K562 (cell line): ENCODE results near the gene DNM1. TPM values are rescaled to one million over a fixed set of nuclear protein-coding genes. Genes with fewer than 3 reads are reported as not detected.

Experiments used
- ATF1 ChIP-seq, 2 experiments: fragments of 450-650 bp in 1 of 2; IDR thresholded peaks; 2 replicates each; pipeline ENCODE4 v1.6.1; 2016; ENCODE audit warnings: missing compliant biosample characterization in 1 of 2, missing genetic modification characterization in 1 of 2
- CREBBP ChIP-seq: IDR thresholded peaks from one replicate; pipeline ENCODE4 v1.6.1; 2012; ENCODE audit warnings: low read depth, mild to moderate bottlenecking, control low read depth, inconsistent platforms, low read length
- ETS2 ChIP-seq: IDR thresholded peaks from 2 replicates; pipeline ENCODE4 v1.6.1; 2016; ENCODE audit warnings: borderline replicate concordance, missing genetic modification characterization, mild to moderate bottlenecking, moderate library complexity, missing compliant biosample characterization; ENCODE audit not compliant: poor library complexity, severe bottlenecking
- FOSL1 ChIP-seq: fragments of 200-800 bp; sonication (Bioruptor generic); conservative IDR thresholded peaks from 2 replicates; pipeline ENCODE4 v1.6.1; 2016; ENCODE audit warnings: missing genetic modification characterization, missing compliant biosample characterization
- FOXA1 ChIP-seq: fragments of 450-650 bp; IDR thresholded peaks from 2 replicates; pipeline ENCODE4 v1.6.1; 2016; ENCODE audit warnings: mild to moderate bottlenecking, borderline replicate concordance
- GABPB2 ChIP-seq: fragments of 250-450 bp; sonication (Bioruptor Pico); conservative IDR thresholded peaks from 2 replicates; pipeline ENCODE4 v1.5.1; 2021; ENCODE audit warnings: mild to moderate bottlenecking
- NCOA1 ChIP-seq: fragments of 450-650 bp; IDR thresholded peaks from 2 replicates; pipeline ENCODE4 v1.6.1; 2016; ENCODE audit warnings: low read depth
- NFIX ChIP-seq: fragments of 250-450 bp; sonication (Bioruptor Pico); IDR thresholded peaks from 2 replicates; pipeline ENCODE4 v1.4.0; 2020; ENCODE audit warnings: low read depth, mild to moderate bottlenecking, moderate library complexity
- NFYB ChIP-seq: IDR thresholded peaks from 2 replicates; pipeline ENCODE4 v1.6.1; 2011; ENCODE audit warnings: mild to moderate bottlenecking, moderate library complexity; ENCODE audit not compliant: insufficient read length; ENCODE audit errors: extremely low read depth
- NR2F6 ChIP-seq: fragments of 450-650 bp; formaldehyde crosslinking; IDR thresholded peaks from 2 replicates; pipeline ENCODE4 v1.4.0; 2020; ENCODE audit warnings: mild to moderate bottlenecking
- POLR2B ChIP-seq: fragments of 450-650 bp; IDR thresholded peaks from 2 replicates; pipeline ENCODE4 v1.6.1; 2018; ENCODE audit warnings: low read depth; ENCODE audit not compliant: partially characterized antibody
- ZFP36 ChIP-seq: fragments of 150-350 bp; IDR thresholded peaks from 2 replicates; pipeline ENCODE4 v1.6.1; 2018; ENCODE audit warnings: low read length, low read depth; ENCODE audit not compliant: partially characterized antibody
- ZNF134 ChIP-seq: fragments of 250-450 bp; sonication (Bioruptor Pico); conservative IDR thresholded peaks from 2 replicates; pipeline ENCODE4 v1.4.0; 2020
- ZNF174 ChIP-seq: fragments of 250-450 bp; sonication (Bioruptor Pico); IDR thresholded peaks from 2 replicates; pipeline ENCODE4 v1.4.0; 2020; ENCODE audit warnings: mild to moderate bottlenecking
- polyA plus RNA-seq, 8 experiments: library from polyadenylated mRNA; depleted of rRNA in 4 of 8; stranded (reverse) in 5 of 8; unstranded in 3 of 8; fragments of >200 nt; fragmentation: Nextera tagmentation in 2 of 8; fragmentation: Illumina TruSeq in 1 of 8; extraction: Ambion mirVana in 2 of 8; extraction: Trizol in 1 of 8; gene quantifications; 2 replicates each; pipeline versions ENCODE4 v1.2.1 to v1.2.3, GENCODE V29; 2011 to 2014; ENCODE audit warnings: inconsistent platforms in 1 of 8, missing spikeins in 1 of 8
- total RNA-seq, 7 experiments: library from RNA; depleted of rRNA in 6 of 7; stranded (reverse); fragments of >200 nt in 6 of 7; fragmentation: Illumina TruSeq in 2 of 7; extraction: Trizol in 2 of 7; gene quantifications; 2 replicates each; pipeline versions ENCODE4 v1.2.1 to v1.2.3, GENCODE V29; 2011 to 2021; ENCODE audit warnings: low replicate concordance in 1 of 7
- TF ChIP-seq, protein P1 (sequence below): fragments of 250-450 bp; sonication (Bioruptor Pico); IDR thresholded peaks from 2 replicates; pipeline ENCODE4 v1.4.0; 2020
- TF ChIP-seq, protein P2 (sequence below), 3 experiments: fragments of 200-800 bp in 1 of 3; fragments of 250-450 bp in 1 of 3; fragments of 450-650 bp in 1 of 3; sonication (Bioruptor Pico) in 1 of 3; sonication (Bioruptor generic) in 1 of 3; formaldehyde crosslinking in 1 of 3; IDR thresholded peaks; 2 replicates each; pipeline versions ENCODE4 v1.6.1 to v1.8.0; 2016 to 2022; ENCODE audit warnings: mild to moderate bottlenecking in 2 of 3, missing genetic modification characterization in 2 of 3, missing compliant biosample characterization in 1 of 3, moderate library complexity in 1 of 3
- TF ChIP-seq, protein P3 (sequence below), 2 experiments: fragments of 450-650 bp in 1 of 2; sonication (generic) in 1 of 2; formaldehyde crosslinking; conservative IDR thresholded peaks; 2 replicates each; pipeline versions ENCODE4 v1.4.0 to v1.8.1; 2020 to 2022; ENCODE audit warnings: mild to moderate bottlenecking in 1 of 2, missing genetic modification reagents in 1 of 2

The DNM1 gene
- total and polyA plus RNA-seq, 9 of the 15 experiments (the other 6 are each of a cell fraction or from before 2014, with no cell fraction given) = 0.39 to 23.1 (median 9.1) TPM

DNA sequence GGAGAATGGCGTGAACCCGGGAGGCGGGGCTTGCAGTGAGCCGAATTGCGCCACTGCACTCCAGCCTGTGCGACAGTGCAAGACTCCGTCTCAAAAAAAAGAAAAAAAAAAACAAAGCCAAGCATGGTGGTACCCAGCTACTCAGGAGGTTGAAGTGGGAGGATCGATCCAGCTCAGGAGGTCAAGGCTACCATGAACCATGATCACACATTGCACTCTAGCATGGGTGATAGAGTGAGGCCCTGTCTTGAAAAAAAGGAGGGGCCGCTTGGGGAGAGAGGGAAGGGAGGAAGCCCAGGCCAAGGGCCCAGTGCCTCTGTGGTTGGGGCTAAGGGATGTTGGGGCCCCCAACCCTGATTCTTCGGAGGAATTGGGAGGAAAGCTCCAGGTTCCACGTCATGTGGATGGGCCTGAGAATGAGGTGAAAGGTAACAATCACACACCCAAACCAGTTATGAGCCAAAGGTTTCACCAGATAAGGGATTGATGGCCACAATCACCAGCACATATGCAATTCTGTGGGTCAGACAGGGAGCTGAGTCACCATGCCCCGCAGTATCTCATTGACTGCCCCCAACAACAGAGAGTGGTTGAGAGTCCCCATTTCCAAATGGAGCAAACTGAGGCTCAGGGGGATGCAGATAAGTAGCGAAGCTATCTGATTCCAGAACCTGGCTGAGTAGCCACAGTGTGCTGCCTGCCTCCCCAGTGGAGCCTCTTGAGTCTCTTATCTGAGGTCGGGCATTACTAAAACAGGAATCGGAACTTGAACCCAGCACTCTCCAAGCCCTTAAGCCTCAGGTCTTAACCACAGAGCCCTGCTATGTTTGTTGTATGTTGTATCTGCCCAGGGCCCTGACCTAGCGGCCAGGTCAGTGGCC, 93.4 kb downstream of the DNM1 start (continued):
- TF ChIP-seq, protein P1, sequence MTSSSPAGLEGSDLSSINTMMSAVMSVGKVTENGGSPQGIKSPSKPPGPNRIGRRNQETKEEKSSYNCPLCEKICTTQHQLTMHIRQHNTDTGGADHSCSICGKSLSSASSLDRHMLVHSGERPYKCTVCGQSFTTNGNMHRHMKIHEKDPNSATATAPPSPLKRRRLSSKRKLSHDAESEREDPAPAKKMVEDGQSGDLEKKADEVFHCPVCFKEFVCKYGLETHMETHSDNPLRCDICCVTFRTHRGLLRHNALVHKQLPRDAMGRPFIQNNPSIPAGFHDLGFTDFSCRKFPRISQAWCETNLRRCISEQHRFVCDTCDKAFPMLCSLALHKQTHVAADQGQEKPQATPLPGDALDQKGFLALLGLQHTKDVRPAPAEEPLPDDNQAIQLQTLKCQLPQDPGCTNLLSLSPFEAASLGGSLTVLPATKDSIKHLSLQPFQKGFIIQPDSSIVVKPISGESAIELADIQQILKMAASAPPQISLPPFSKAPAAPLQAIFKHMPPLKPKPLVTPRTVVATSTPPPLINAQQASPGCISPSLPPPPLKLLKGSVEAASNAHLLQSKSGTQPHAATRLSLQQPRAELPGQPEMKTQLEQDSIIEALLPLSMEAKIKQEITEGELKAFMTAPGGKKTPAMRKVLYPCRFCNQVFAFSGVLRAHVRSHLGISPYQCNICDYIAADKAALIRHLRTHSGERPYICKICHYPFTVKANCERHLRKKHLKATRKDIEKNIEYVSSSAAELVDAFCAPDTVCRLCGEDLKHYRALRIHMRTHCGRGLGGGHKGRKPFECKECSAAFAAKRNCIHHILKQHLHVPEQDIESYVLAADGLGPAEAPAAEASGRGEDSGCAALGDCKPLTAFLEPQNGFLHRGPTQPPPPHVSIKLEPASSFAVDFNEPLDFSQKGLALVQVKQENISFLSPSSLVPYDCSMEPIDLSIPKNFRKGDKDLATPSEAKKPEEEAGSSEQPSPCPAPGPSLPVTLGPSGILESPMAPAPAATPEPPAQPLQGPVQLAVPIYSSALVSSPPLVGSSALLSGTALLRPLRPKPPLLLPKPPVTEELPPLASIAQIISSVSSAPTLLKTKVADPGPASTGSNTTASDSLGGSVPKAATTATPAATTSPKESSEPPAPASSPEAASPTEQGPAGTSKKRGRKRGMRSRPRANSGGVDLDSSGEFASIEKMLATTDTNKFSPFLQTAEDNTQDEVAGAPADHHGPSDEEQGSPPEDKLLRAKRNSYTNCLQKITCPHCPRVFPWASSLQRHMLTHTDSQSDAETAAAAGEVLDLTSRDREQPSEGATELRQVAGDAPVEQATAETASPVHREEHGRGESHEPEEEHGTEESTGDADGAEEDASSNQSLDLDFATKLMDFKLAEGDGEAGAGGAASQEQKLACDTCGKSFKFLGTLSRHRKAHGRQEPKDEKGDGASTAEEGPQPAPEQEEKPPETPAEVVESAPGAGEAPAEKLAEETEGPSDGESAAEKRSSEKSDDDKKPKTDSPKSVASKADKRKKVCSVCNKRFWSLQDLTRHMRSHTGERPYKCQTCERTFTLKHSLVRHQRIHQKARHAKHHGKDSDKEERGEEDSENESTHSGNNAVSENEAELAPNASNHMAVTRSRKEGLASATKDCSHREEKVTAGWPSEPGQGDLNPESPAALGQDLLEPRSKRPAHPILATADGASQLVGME (CRISPR knock-in tag) = 0 out of 2 replicates have a peak, but pooled peaks have one; percentile 60
- TF ChIP-seq GABPB2 (CRISPR knock-in tag) = no peak
- TF ChIP-seq ETS2 = no peak
- no peak for TF ChIP-seq ATF1 (CRISPR knock-in tag; IDR thresholded peaks at IDR 0.05)
- no peak for TF ChIP-seq ATF1 (tag; IDR thresholded peaks at IDR 0.05)
- no peak for TF ChIP-seq NCOA1
- TF ChIP-seq ZFP36 = no peak
- TF ChIP-seq NFYB = no peak
- TF ChIP-seq CREBBP = no peak
- peak; percentile 72 for TF ChIP-seq ZNF134 (CRISPR knock-in tag)
- TF ChIP-seq, protein P2, sequence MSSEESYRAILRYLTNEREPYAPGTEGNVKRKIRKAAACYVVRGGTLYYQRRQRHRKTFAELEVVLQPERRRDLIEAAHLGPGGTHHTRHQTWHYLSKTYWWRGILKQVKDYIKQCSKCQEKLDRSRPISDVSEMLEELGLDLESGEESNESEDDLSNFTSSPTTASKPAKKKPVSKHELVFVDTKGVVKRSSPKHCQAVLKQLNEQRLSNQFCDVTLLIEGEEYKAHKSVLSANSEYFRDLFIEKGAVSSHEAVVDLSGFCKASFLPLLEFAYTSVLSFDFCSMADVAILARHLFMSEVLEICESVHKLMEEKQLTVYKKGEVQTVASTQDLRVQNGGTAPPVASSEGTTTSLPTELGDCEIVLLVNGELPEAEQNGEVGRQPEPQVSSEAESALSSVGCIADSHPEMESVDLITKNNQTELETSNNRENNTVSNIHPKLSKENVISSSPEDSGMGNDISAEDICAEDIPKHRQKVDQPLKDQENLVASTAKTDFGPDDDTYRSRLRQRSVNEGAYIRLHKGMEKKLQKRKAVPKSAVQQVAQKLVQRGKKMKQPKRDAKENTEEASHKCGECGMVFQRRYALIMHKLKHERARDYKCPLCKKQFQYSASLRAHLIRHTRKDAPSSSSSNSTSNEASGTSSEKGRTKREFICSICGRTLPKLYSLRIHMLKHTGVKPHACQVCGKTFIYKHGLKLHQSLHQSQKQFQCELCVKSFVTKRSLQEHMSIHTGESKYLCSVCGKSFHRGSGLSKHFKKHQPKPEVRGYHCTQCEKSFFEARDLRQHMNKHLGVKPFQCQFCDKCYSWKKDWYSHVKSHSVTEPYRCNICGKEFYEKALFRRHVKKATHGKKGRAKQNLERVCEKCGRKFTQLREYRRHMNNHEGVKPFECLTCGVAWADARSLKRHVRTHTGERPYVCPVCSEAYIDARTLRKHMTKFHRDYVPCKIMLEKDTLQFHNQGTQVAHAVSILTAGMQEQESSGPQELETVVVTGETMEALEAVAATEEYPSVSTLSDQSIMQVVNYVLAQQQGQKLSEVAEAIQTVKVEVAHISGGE (CRISPR knock-in tag; IDR thresholded peaks at IDR 0.05) = no peak
- no peak for TF ChIP-seq NFIX (CRISPR knock-in tag)
- TF ChIP-seq FOSL1 = peak; percentile 98
- TF ChIP-seq FOXA1 = no peak
- TF ChIP-seq NR2F6 (CRISPR knock-in tag) = no peak
- TF ChIP-seq POLR2B = no peak
- no peak for TF ChIP-seq ZNF174 (CRISPR knock-in tag)
- TF ChIP-seq, protein P3, sequence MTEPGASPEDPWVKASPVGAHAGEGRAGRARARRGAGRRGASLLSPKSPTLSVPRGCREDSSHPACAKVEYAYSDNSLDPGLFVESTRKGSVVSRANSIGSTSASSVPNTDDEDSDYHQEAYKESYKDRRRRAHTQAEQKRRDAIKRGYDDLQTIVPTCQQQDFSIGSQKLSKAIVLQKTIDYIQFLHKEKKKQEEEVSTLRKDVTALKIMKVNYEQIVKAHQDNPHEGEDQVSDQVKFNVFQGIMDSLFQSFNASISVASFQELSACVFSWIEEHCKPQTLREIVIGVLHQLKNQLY (CRISPR knock-in tag; conservative IDR thresholded peaks at IDR 0.05) = no peak
